Measurements from ENCODE around the gene AREL1. TPM values are rescaled to one million over a fixed set of nuclear protein-coding genes. Genes with fewer than 3 reads are reported as not detected.
"Not testable (repeated sequence)": the region's sequence is repeated elsewhere in the genome, so short reads cannot be mapped to it uniquely, and the experiment has no call there.

The AREL1 gene, protein sequence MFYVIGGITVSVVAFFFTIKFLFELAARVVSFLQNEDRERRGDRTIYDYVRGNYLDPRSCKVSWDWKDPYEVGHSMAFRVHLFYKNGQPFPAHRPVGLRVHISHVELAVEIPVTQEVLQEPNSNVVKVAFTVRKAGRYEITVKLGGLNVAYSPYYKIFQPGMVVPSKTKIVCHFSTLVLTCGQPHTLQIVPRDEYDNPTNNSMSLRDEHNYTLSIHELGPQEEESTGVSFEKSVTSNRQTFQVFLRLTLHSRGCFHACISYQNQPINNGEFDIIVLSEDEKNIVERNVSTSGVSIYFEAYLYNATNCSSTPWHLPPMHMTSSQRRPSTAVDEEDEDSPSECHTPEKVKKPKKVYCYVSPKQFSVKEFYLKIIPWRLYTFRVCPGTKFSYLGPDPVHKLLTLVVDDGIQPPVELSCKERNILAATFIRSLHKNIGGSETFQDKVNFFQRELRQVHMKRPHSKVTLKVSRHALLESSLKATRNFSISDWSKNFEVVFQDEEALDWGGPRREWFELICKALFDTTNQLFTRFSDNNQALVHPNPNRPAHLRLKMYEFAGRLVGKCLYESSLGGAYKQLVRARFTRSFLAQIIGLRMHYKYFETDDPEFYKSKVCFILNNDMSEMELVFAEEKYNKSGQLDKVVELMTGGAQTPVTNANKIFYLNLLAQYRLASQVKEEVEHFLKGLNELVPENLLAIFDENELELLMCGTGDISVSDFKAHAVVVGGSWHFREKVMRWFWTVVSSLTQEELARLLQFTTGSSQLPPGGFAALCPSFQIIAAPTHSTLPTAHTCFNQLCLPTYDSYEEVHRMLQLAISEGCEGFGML
- 10 to 100 TPM; 58.8 to 69.9 TPM for total RNA-seq
- 47.7 TPM for polyA plus RNA-seq (ENCODE audit: insufficient read depth, low read depth, low replicate concordance)
- long read RNA-seq, donor 1 = 0 reads
- long read RNA-seq, donor 2 = 0 reads

DNA sequence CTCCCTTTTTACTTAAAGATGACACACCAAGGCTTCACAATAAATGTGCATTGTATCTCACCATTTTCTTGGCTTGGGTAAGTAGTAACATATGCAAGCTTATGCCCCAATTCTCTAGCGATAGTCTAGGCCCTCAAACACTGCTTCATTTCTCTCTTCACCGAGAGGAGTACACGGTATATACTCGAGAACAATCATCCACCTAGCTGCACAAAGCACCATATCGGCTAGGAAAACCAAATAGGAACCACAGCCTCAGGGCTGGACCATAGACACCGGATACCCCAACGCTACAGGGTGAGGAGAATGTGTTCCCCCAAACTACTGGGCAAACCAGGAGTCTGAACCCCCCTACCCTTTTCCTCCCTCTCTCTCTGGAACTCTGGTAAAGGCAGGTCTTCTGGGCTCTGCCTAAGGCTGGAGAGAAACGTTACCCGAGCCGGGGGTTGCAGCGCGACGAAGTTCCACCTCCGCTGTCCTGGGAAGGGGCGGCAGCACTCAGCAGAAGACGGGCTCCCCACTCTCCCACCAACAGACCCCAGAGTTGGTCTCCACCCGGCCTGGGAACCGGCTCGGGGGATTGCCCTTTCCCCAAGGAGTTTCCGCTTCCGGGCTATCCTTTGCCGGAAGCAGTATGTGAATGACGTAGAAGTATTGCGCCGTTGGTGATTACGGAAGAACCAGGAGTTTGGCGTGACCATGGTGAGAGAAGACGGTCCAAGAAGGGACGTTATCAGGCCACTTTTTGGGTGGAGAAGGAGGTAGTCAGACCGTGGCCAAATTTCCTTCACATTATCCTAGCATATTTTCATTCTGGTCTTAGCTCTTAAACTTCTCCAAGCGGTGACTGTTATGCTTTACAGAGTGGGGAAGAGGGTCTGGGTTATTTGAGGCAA, at the start of gene AREL1, which contains the start of gene FCF1:
Gene AREL1 (minus strand): TSS at position 582 of the 896 bp plus-strand sequence. CDS start 27,465 bp downstream, outside the sequence.
Gene FCF1 (plus strand): TSS at position 646 of the 896 bp plus-strand sequence. CDS start 54 bp downstream, at position 700.
- Histone ChIP-seq H3K9me3 (no peaks in the 10 kb centered on the region), H3K4me3 (peak within 1 kb of the TSS; percentile 67 to 89), H3K27ac (peak within 1 kb of the TSS; percentile 77 to 79), H3K27me3 (no peaks in the 10 kb centered on the region), H3K4me1 (peaks cover 18% of the 10 kb centered on the region), H3K36me3 (ENCODE audit: low read depth, missing control alignments) (no peaks in the 10 kb centered on the region)
- intact Hi-C loops (cut with DNase I; ENCODE audit: low total_unique reads) = no loop called here
- TF ChIP-seq POLR2A (IDR thresholded peaks at IDR 0.05) = no peak
- TF ChIP-seq, protein P1, sequence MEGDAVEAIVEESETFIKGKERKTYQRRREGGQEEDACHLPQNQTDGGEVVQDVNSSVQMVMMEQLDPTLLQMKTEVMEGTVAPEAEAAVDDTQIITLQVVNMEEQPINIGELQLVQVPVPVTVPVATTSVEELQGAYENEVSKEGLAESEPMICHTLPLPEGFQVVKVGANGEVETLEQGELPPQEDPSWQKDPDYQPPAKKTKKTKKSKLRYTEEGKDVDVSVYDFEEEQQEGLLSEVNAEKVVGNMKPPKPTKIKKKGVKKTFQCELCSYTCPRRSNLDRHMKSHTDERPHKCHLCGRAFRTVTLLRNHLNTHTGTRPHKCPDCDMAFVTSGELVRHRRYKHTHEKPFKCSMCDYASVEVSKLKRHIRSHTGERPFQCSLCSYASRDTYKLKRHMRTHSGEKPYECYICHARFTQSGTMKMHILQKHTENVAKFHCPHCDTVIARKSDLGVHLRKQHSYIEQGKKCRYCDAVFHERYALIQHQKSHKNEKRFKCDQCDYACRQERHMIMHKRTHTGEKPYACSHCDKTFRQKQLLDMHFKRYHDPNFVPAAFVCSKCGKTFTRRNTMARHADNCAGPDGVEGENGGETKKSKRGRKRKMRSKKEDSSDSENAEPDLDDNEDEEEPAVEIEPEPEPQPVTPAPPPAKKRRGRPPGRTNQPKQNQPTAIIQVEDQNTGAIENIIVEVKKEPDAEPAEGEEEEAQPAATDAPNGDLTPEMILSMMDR (IDR thresholded peaks at IDR 0.05) = no peak
- DNase-seq = peak; percentile 94
- 0 to 1% methylated on average over 28 to 29 of the region's 31 CpGs for WGBS, 2 donors

DNA sequence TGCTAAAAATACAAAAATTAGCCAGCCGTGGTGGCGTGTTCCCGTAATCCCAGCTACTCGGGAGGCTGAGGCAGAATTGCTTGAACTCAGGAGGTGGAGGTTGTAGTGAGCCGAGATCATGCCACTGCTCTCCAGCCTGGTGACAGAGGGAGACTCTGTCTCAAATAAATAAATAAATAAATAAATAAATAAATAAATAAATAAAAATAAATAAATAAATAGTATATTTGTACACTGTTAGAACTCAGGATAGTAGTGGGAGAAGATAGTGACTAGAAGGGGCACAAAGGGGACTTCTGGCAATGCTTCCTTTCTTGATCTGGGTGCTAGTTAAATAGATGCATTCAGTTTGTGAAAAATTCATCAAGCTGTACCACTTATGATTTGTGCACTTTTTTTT, 45.6 kb upstream of the AREL1 start:
- H3K4me1 ChIP-seq; H3K27ac ChIP-seq; H3K27me3 ChIP-seq; DNase-seq; intact Hi-C loops (cut with DNase I; ENCODE audit: low total_unique reads); H3K9me3 ChIP-seq; H3K4me3 ChIP-seq; H3K36me3 ChIP-seq (ENCODE audit: low read depth, missing control alignments): not testable (repeated sequence)
- 91 to 93% methylated on average over 5 of the region's 5 CpGs for WGBS, 2 donors

DNA sequence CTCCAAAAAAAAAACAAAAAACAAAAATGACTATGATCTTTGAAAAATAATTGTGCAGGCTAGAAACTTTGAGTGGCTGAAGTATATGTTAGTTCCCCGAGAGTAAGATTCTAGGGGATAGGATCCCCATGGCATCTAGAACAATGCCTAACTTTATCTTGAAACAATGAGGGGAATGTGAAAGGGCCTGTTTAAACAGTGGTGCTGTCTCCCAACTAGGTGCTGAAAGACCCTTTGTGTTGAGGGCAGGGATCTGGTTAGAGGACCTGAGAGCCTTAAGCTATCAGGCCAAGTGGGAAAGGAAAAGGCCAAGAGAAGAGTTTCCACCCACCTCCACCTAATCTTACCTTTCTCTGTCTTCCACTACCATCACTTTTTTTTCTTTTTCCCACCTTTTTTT, 43.4 kb upstream of the AREL1 start:
- H3K27me3 ChIP-seq = no peaks in the 10 kb centered on the region
- no peak overlapping the region for H3K27ac ChIP-seq
- TF ChIP-seq, protein P1 (IDR thresholded peaks at IDR 0.05) = no peak
- TF ChIP-seq POLR2A (IDR thresholded peaks at IDR 0.05) = no peak
- 74 to 83% methylated on average over 1 of the region's 1 CpG for whole genome bisulfite sequencing, 2 donors
- H3K4me3 ChIP-seq = no peak overlapping the region
- DNase-seq = no peak
- no peaks in the 10 kb centered on the region for H3K9me3 ChIP-seq
- H3K4me1 ChIP-seq = no peaks in the 10 kb centered on the region
- intact Hi-C loops (cut with DNase I; ENCODE audit: low total_unique reads) = no loop called here
- no peaks in the 10 kb centered on the region for H3K36me3 ChIP-seq (ENCODE audit: low read depth, missing control alignments)

DNA sequence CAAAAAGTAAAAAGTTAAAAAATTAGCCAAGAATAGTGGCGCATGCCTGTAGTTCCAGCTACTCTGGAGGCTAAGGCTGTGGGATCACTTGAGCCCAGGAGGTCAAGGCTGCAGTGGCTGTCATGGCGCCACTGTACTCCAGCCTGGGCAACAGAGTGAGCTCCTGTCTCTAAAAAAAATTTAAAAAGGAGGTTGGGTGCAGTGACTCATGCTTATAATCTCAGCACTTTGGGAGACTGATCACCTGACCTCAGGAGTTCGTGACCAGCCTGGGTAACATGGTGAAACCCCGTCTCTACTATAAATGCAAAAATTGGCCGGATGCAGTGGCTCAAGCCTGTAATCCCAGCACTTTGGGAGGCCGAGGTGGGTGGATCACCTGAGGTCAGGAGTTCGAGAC, 42.0 kb upstream of the AREL1 start:
- 88 to 91% methylated on average over 6 to 7 of the region's 7 CpGs for WGBS, 2 donors
- H3K4me1 ChIP-seq = no peaks in the 10 kb centered on the region
- no peaks in the 10 kb centered on the region for H3K36me3 ChIP-seq (ENCODE audit: low read depth, missing control alignments)
- H3K27ac ChIP-seq = no peak overlapping the region
- intact Hi-C loops (cut with DNase I; ENCODE audit: low total_unique reads) = no loop called here
- H3K27me3 ChIP-seq = no peaks in the 10 kb centered on the region
- H3K4me3 ChIP-seq = no peak overlapping the region
- no peak for DNase-seq
- no peak for TF ChIP-seq POLR2A (IDR thresholded peaks at IDR 0.05)
- TF ChIP-seq, protein P1 (IDR thresholded peaks at IDR 0.05) = no peak
- H3K9me3 ChIP-seq = no peaks in the 10 kb centered on the region

Data from testis (tissue), 5 donors.